ENCODE measurements around the gene OR8H1.

GRCh38 chr11:56296898-56297297 lies 4.8 kb upstream of the OR8H1 start:
- TF ChIP-seq, protein P1, sequence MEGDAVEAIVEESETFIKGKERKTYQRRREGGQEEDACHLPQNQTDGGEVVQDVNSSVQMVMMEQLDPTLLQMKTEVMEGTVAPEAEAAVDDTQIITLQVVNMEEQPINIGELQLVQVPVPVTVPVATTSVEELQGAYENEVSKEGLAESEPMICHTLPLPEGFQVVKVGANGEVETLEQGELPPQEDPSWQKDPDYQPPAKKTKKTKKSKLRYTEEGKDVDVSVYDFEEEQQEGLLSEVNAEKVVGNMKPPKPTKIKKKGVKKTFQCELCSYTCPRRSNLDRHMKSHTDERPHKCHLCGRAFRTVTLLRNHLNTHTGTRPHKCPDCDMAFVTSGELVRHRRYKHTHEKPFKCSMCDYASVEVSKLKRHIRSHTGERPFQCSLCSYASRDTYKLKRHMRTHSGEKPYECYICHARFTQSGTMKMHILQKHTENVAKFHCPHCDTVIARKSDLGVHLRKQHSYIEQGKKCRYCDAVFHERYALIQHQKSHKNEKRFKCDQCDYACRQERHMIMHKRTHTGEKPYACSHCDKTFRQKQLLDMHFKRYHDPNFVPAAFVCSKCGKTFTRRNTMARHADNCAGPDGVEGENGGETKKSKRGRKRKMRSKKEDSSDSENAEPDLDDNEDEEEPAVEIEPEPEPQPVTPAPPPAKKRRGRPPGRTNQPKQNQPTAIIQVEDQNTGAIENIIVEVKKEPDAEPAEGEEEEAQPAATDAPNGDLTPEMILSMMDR (IDR thresholded peaks at IDR 0.05; ENCODE audit: low read depth, low read length, poor library complexity, severe bottlenecking), result no peak
- no peak for TF ChIP-seq EZH2phosphoT487 (IDR thresholded peaks at IDR 0.05; ENCODE audit: borderline replicate concordance, low read length)
